Measurements from ENCODE around the gene PTPRG. TPM values are rescaled to one million over a fixed set of nuclear protein-coding genes. Genes with fewer than 3 reads are reported as not detected.

The PTPRG gene
- total RNA-seq, 1 experiment from 2014 or later: 0.74 TPM

DNA sequence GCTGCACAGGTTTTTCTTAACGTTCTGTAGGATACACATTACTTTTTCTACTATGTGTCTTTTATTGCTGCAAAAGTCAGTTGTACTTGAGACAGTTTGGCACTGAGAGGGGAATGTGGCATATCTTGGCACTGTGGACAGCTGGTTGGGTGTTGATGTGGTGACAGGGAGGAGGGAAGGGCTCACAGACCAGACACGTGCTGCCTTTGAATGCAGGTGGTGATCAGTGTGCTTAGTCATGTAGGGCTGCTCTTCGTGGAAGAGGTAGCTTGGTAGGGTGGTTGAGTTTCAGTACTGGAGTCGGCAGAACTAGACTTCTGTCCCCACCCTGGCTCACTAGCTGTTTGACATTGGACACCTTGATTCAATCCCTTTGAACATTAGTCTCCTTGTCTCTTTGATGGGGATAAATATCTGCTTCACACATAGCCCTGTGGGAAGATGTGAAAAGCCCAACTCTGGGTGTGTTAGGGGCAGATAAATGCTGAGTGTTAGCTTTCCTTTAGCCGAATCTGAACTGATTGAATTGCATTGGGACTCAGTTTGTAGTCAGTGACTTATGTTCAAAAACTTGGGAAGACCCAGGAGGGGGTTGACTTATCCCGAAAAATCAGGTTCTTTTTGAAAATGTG lies 108.4 kb downstream of the PTPRG start:
- Histone ChIP-seq H3K36me3 (ENCODE audit: control insufficient read depth, insufficient read depth, low read length) (no peaks in the 10 kb centered on the region), H3K4me1 (ENCODE audit: control insufficient read depth, insufficient read depth, low read length) (no peaks in the 10 kb centered on the region), H3K9me3 (ENCODE audit: control insufficient read depth, insufficient read depth, low read depth, low read length) (no peaks in the 10 kb centered on the region), H3K27me3 (ENCODE audit: control insufficient read depth, insufficient read depth, low read length) (no peaks in the 10 kb centered on the region), H3K27ac (ENCODE audit: low read length) (no peak overlapping the region), H3K4me3 (ENCODE audit: low read depth in 2 of 2, low read length in 2 of 2) (no peak overlapping the region)
- no TSS peak for BruUV-seq (replicated peaks)
- no peak for DNase-seq (ENCODE audit: low read depth, low spot score)
- ChIA-PET POLR2A (no interaction called here), CTCF (no interaction called here)
- no peak for TF ChIP-seq REST (IDR thresholded peaks at IDR 0.05; ENCODE audit: insufficient read depth in 1 of 2, low read depth in 2 of 2, low read length in 1 of 2)
- in situ Hi-C loops (cut with HindIII; ENCODE audit: low pct_unique_long_range_greater_than_20kb, low sequenced_read_pairs): no loop called here
- intact Hi-C loops (cut with micrococcal nuclease; ENCODE audit: unreplicated experiment): no loop called here
- ATAC-seq: no peak

GRCh38 chr3:61673651-61674050 lies 112.3 kb downstream of the PTPRG start:
- BruUV-seq (replicated peaks): no TSS peak
- H3K36me3 ChIP-seq (ENCODE audit: control insufficient read depth, insufficient read depth, low read length): no peaks in the 10 kb centered on the region
- no peak overlapping the region for H3K4me3 ChIP-seq (ENCODE audit: low read depth in 2 of 2, low read length in 2 of 2)
- H3K27ac ChIP-seq (ENCODE audit: low read length): no peak overlapping the region
- no peak for DNase-seq (ENCODE audit: low read depth, low spot score)
- no peak for ATAC-seq
- intact Hi-C loops (cut with micrococcal nuclease; ENCODE audit: unreplicated experiment): no loop called here
- ChIA-PET POLR2A (interaction anchor here (0.6 kb wide), 1 partner anchor 144 kb away, joined by 9 read pairs; no protein-coding TSS in a partner anchor), CTCF (no interaction called here)
- no peaks in the 10 kb centered on the region for H3K9me3 ChIP-seq (ENCODE audit: control insufficient read depth, insufficient read depth, low read depth, low read length)
- no peaks in the 10 kb centered on the region for H3K4me1 ChIP-seq (ENCODE audit: control insufficient read depth, insufficient read depth, low read length)
- H3K27me3 ChIP-seq (ENCODE audit: control insufficient read depth, insufficient read depth, low read length): no peaks in the 10 kb centered on the region
- in situ Hi-C loops (cut with HindIII; ENCODE audit: low pct_unique_long_range_greater_than_20kb, low sequenced_read_pairs): no loop called here
- no peak for TF ChIP-seq SIN3A (IDR thresholded peaks at IDR 0.05; ENCODE audit: borderline replicate concordance, insufficient read depth, low read depth, low read length)
- TF ChIP-seq CTCF (IDR thresholded peaks at IDR 0.05): no peak
- TF ChIP-seq POLR2AphosphoS5 (IDR thresholded peaks at IDR 0.05; ENCODE audit: low read depth, low read length): no peak
- no peak for TF ChIP-seq REST (IDR thresholded peaks at IDR 0.05; ENCODE audit: insufficient read depth in 1 of 2, low read depth in 2 of 2, low read length in 1 of 2)
- TF ChIP-seq TCF7L2 (IDR thresholded peaks at IDR 0.05; ENCODE audit: low read depth, low read length): no peak

Measured in Panc1 (cell line).